K562 (cell line): ENCODE data around the gene MDP1. TPM values are rescaled to one million over a fixed set of nuclear protein-coding genes. Genes with fewer than 3 reads are reported as not detected.

Experiments used
- AFF1 ChIP-seq, 2 experiments: fragments of 450-650 bp; IDR thresholded peaks; 2 replicates each; pipeline ENCODE4 v1.6.1; 2018; ENCODE audit warnings: mild to moderate bottlenecking in 2 of 2, low read depth in 1 of 2; ENCODE audit not compliant: partially characterized antibody in 2 of 2
- CBX1 ChIP-seq: sonication (generic); IDR thresholded peaks from 2 replicates; pipeline ENCODE4 v1.6.1; 2016; ENCODE audit warnings: antibody characterized with exemption, low read depth, mild to moderate bottlenecking
- DPF2 ChIP-seq: fragments of 450-650 bp; IDR thresholded peaks from 2 replicates; pipeline ENCODE4 v1.6.1; 2016
- HCFC1 ChIP-seq: IDR thresholded peaks from 2 replicates; pipeline ENCODE4 v1.6.1; 2012; ENCODE audit warnings: low read depth, low read length, improper control_type of control experiment
- HINFP ChIP-seq: fragments of 450-650 bp; conservative IDR thresholded peaks from 2 replicates; pipeline ENCODE4 v1.6.1; 2016; ENCODE audit warnings: missing genetic modification characterization, low read depth, mild to moderate bottlenecking, control low read depth, missing compliant biosample characterization
- PURB ChIP-seq: sonication (generic); formaldehyde crosslinking; IDR thresholded peaks from 2 replicates; pipeline ENCODE4 v1.9.0; 2021; ENCODE audit warnings: low read depth, mild to moderate bottlenecking, missing genetic modification reagents
- RBBP5 ChIP-seq: fragments of 200-600 bp; sonication (generic); IDR thresholded peaks from 2 replicates; pipeline ENCODE4 v1.6.1; 2012; ENCODE audit warnings: borderline replicate concordance, mild to moderate bottlenecking, low read length, control low read depth, inconsistent platforms; ENCODE audit not compliant: insufficient read depth, poor library complexity, severe bottlenecking
- TARDBP ChIP-seq: fragments of 450-650 bp; IDR thresholded peaks from 2 replicates; pipeline ENCODE4 v1.6.1; 2016
- TCFL5 ChIP-seq: fragments of 250-450 bp; sonication (Bioruptor Pico); conservative IDR thresholded peaks from 2 replicates; pipeline ENCODE4 v1.6.1; 2021; ENCODE audit warnings: mild to moderate bottlenecking, moderate library complexity, matching md5 sums
- THAP7 ChIP-seq: fragments of 250-450 bp; sonication (Bioruptor Pico); IDR thresholded peaks from 2 replicates; pipeline ENCODE4 v1.5.0; 2021
- THRAP3 ChIP-seq: fragments of 450-650 bp; IDR thresholded peaks from 2 replicates; pipeline ENCODE4 v1.6.1; 2016; ENCODE audit warnings: mild to moderate bottlenecking, inconsistent platforms, borderline replicate concordance
- TRIM24 ChIP-seq, 2 experiments: fragments of 450-650 bp; IDR thresholded peaks; 2 replicates each; pipeline ENCODE4 v1.6.1; 2016
- ZEB2 ChIP-seq: fragments of 450-650 bp; IDR thresholded peaks from 2 replicates; pipeline ENCODE4 v1.6.1; 2016
- ZNF174 ChIP-seq: fragments of 250-450 bp; sonication (Bioruptor Pico); IDR thresholded peaks from 2 replicates; pipeline ENCODE4 v1.4.0; 2020; ENCODE audit warnings: mild to moderate bottlenecking
- ZNF282 ChIP-seq: sonication (generic); formaldehyde crosslinking; IDR thresholded peaks from 2 replicates; pipeline ENCODE4 v1.8.1; 2023; ENCODE audit warnings: missing genetic modification reagents
- ZNF75A ChIP-seq: fragments of 450-650 bp; formaldehyde crosslinking; IDR thresholded peaks from 2 replicates; pipeline ENCODE4 v1.4.0; 2020; ENCODE audit warnings: mild to moderate bottlenecking
- polyA plus RNA-seq, 8 experiments: library from polyadenylated mRNA; depleted of rRNA in 4 of 8; stranded (reverse) in 5 of 8; unstranded in 3 of 8; fragments of >200 nt; fragmentation: Nextera tagmentation in 2 of 8; fragmentation: Illumina TruSeq in 1 of 8; extraction: Ambion mirVana in 2 of 8; extraction: Trizol in 1 of 8; gene quantifications; 2 replicates each; pipeline versions ENCODE4 v1.2.1 to v1.2.3, GENCODE V29; 2011 to 2014; ENCODE audit warnings: inconsistent platforms in 1 of 8, missing spikeins in 1 of 8
- total RNA-seq, 7 experiments: library from RNA; depleted of rRNA in 6 of 7; stranded (reverse); fragments of >200 nt in 6 of 7; fragmentation: Illumina TruSeq in 2 of 7; extraction: Trizol in 2 of 7; gene quantifications; 2 replicates each; pipeline versions ENCODE4 v1.2.1 to v1.2.3, GENCODE V29; 2011 to 2021; ENCODE audit warnings: low replicate concordance in 1 of 7

Gene MDP1
- total and polyA plus RNA-seq, 9 of the 15 experiments (the other 6 are each of a cell fraction or from before 2014, with no cell fraction given): 2.7 to 29.6 (median 11.0) TPM

- TF ChIP-seq THAP7 (no peak), TARDBP (no peak), HINFP (tag) (peak; percentile 71; the same call in 1 of the 2 replicates), AFF1 (IDR thresholded peaks at IDR 0.05; ENCODE audit: low read depth in 1 of 2, partially characterized antibody in 2 of 2) (peak in 1 of 2 experiments; percentile 91), DPF2 (no peak), PURB (CRISPR knock-in tag) (no peak), THRAP3 (no peak), CBX1 (no peak), TCFL5 (CRISPR knock-in tag) (no peak), TRIM24 (IDR thresholded peaks at IDR 0.05) (no peak), ZNF174 (CRISPR knock-in tag) (no peak), HCFC1 (no peak), RBBP5 (peak; percentile 66), ZNF75A (CRISPR knock-in tag) (no peak), ZEB2 (no peak), ZNF282 (CRISPR knock-in tag) (no peak)
These were observed 26.1 kb upstream of the MDP1 start (continued) for GRCh38 chr14:24241829-24242443.
